C4-2B (cell line): ENCODE results near the gene CT45A10.

Source experiments
- ZFX ChIP-seq: fragments of 450-650 bp; IDR thresholded peaks from 2 replicates; pipeline ENCODE4 v1.6.1; 2017
- TF ChIP-seq, protein P1 (sequence below): fragments of 450-650 bp; conservative IDR thresholded peaks from 2 replicates; pipeline ENCODE4 v1.5.1; 2017; ENCODE audit warnings: mild to moderate bottlenecking

DNA sequence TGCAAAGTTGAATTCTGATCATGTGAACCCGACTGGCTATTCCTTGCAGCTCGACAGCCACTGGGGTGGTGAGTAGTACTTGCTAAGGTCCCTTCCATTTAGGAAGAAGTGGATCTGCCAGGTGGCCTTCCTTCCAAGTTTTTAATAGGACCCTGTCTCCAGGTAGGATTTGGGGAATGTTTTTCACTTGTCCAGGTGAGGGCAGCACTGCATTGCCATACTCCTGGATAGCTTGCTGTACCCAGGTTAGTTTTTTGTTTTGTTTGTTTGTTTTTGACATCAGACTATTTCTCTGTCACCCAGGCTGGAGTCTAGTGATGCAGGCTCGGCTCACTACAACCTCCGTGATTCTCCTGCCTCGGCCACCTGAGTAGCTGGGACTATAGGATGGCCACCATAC is 30.1 kb upstream of the CT45A10 start:
- TF ChIP-seq, protein P1, sequence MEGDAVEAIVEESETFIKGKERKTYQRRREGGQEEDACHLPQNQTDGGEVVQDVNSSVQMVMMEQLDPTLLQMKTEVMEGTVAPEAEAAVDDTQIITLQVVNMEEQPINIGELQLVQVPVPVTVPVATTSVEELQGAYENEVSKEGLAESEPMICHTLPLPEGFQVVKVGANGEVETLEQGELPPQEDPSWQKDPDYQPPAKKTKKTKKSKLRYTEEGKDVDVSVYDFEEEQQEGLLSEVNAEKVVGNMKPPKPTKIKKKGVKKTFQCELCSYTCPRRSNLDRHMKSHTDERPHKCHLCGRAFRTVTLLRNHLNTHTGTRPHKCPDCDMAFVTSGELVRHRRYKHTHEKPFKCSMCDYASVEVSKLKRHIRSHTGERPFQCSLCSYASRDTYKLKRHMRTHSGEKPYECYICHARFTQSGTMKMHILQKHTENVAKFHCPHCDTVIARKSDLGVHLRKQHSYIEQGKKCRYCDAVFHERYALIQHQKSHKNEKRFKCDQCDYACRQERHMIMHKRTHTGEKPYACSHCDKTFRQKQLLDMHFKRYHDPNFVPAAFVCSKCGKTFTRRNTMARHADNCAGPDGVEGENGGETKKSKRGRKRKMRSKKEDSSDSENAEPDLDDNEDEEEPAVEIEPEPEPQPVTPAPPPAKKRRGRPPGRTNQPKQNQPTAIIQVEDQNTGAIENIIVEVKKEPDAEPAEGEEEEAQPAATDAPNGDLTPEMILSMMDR = peak; percentile 68
- no peak for TF ChIP-seq ZFX
